B cell (primary cell): Measurements from ENCODE around the gene CD99L2. TPM values are rescaled to one million over a fixed set of nuclear protein-coding genes. Genes with fewer than 3 reads are reported as not detected.

ENCODE experiments used
- ATAC-seq: fragments of 200-7000 bp; cut with Tn5 transposase; one replicate; pipeline ENCODE4 v1.10.0; 2021; ENCODE audit warnings: low read depth, mild to moderate bottlenecking, moderate number of reproducible peaks, moderate library complexity
- CTCF ChIA-PET: fragments of 350-600 bp; sonication (Branson Sonifier 250); formaldehyde crosslinking; loops from one replicate; lab custom pipeline; 2021; ENCODE audit warnings: antibody characterized with exemption, inconsistent platforms; lab: Charles Lee
- POLR2A ChIA-PET: fragments of 350-600 bp; sonication (Branson Sonifier 250); formaldehyde crosslinking; loops from one replicate; lab custom pipeline; 2021; ENCODE audit warnings: antibody characterized with exemption; lab: Charles Lee
- DNase-seq: peaks from one replicate; pipeline ENCODE4 v3.0.0; 2013
- H2AFZ ChIP-seq: 2 replicates; pipeline ENCODE4 v1.6.1; 2012; ENCODE audit warnings: mild to moderate bottlenecking, low read depth, low read length; ENCODE audit not compliant: insufficient read depth, poor library complexity, severe bottlenecking
- H3K27ac ChIP-seq, 2 donors: 1 replicate in 1 of 2; 2 replicates in 1 of 2; pipeline ENCODE4 v1.5.1; 2012 to 2013; ENCODE audit warnings: low read length in 2 of 2, mild to moderate bottlenecking in 2 of 2, moderate library complexity in 1 of 2
- H3K27me3 ChIP-seq, 4 experiments: fragments of 200-600 bp in 1 of 4; sonication (generic) in 1 of 4; replicated peaks in 1 of 4; 1 replicate in 2 of 4; 2 replicates in 2 of 4; pipeline versions ENCODE4 v1.6.1 to v1.7.0; 2013 to 2016; ENCODE audit warnings: low read length in 3 of 4, mild to moderate bottlenecking in 2 of 4, mixed read lengths in 1 of 4, moderate library complexity in 1 of 4; ENCODE audit not compliant: insufficient read depth in 4 of 4, control insufficient read depth in 3 of 4; ENCODE audit errors: control extremely low read depth in 1 of 4
- H3K36me3 ChIP-seq, 2 experiments: replicated peaks in 1 of 2; 1 replicate in 1 of 2; 2 replicates in 1 of 2; pipeline versions ENCODE4 v1.6.1 to v1.7.1; 2013; ENCODE audit warnings: low read length in 1 of 2; ENCODE audit not compliant: insufficient read depth in 2 of 2, control insufficient read depth in 1 of 2; ENCODE audit errors: control extremely low read depth in 1 of 2, extremely low read depth in 1 of 2
- H3K4me1 ChIP-seq, 2 donors: fragments of 200-600 bp in 1 of 2; sonication (generic) in 1 of 2; 1 replicate in 1 of 2; 2 replicates in 1 of 2; pipeline versions ENCODE4 v1.5.1 to v1.6.1; 2013 to 2017; ENCODE audit warnings: low read length in 2 of 2; ENCODE audit not compliant: control insufficient read depth in 2 of 2, insufficient read depth in 2 of 2
- H3K4me2 ChIP-seq: replicated peaks from 2 replicates; pipeline ENCODE3; 2012; ENCODE audit warnings: mild to moderate bottlenecking, low read depth, low read length; ENCODE audit not compliant: poor library complexity, severe bottlenecking
- H3K4me3 ChIP-seq, 5 experiments: fragments of 200-600 bp in 1 of 5; sonication (generic) in 1 of 5; 1 replicate in 3 of 5; 2 replicates in 2 of 5; pipeline versions ENCODE4 v1.5.1 to v1.7.0; 2011 to 2016; ENCODE audit warnings: low read length in 4 of 5, mild to moderate bottlenecking in 4 of 5, low read depth in 2 of 5, control low read depth in 1 of 5, moderate library complexity in 1 of 5; ENCODE audit not compliant: insufficient read depth in 1 of 5; ENCODE audit errors: control extremely low read depth in 1 of 5, extremely low read depth in 1 of 5
- H3K79me2 ChIP-seq: fragments of 200-600 bp; sonication (generic); one replicate; pipeline ENCODE4 v1.6.0; 2016; ENCODE audit warnings: low read length; ENCODE audit not compliant: control insufficient read depth, insufficient read depth
- H3K9ac ChIP-seq: fragments of 200-600 bp; sonication (generic); 2 replicates; pipeline ENCODE4 v1.6.1; 2017; ENCODE audit warnings: mild to moderate bottlenecking, low read length, moderate library complexity
- H3K9me3 ChIP-seq, 3 donors: one replicate each; pipeline versions ENCODE4 v1.6.1 to v1.7.1; 2013; ENCODE audit warnings: low read length in 2 of 3; ENCODE audit not compliant: control insufficient read depth in 2 of 3, insufficient read depth in 1 of 3; ENCODE audit errors: control extremely low read depth in 1 of 3
- H4K20me1 ChIP-seq: 2 replicates; pipeline ENCODE4 v1.6.0; 2012; ENCODE audit warnings: mild to moderate bottlenecking, low read length; ENCODE audit not compliant: insufficient read depth, control insufficient read depth, poor library complexity, severe bottlenecking
- H3K27ac Mint-ChIP-seq: one replicate; pipeline ENCODE4 v1.8.0; 2021; ENCODE audit warnings: mixed read lengths
- H3K27me3 Mint-ChIP-seq: one replicate; pipeline ENCODE4 v1.8.0; 2021; ENCODE audit warnings: mixed read lengths
- H3K4me1 Mint-ChIP-seq: one replicate; pipeline ENCODE4 v1.8.0; 2021; ENCODE audit warnings: mixed read lengths
- H3K4me3 Mint-ChIP-seq: one replicate; pipeline ENCODE4 v1.8.0; 2021; ENCODE audit warnings: mixed read lengths
- H3K9me3 Mint-ChIP-seq: one replicate; pipeline ENCODE4 v1.8.0; 2022; ENCODE audit warnings: mixed read lengths; ENCODE audit not compliant: insufficient read depth
- EZH2 ChIP-seq: IDR thresholded peaks from 2 replicates; pipeline ENCODE4 v1.6.1; 2012; ENCODE audit warnings: borderline replicate concordance, low read depth, mild to moderate bottlenecking, moderate library complexity, low read length; ENCODE audit not compliant: insufficient read depth, poor library complexity, severe bottlenecking
- WGBS: methylation state at CpG from one replicate; pipeline ENCODE4 v1.1.5; 2013; ENCODE audit warnings: missing lambda C conversion rate; ENCODE audit not compliant: insufficient coverage; 5-methylcytosine and 5-hydroxymethylcytosine counted together
- intact Hi-C: fragments of 100-400 bp; cut with micrococcal nuclease; formaldehyde crosslinking; loops from one replicate; pipeline ENCODE4 v1.10.0; 2022
- polyA plus RNA-seq: library from polyadenylated mRNA; depleted of rRNA; stranded (reverse); fragments of >200 nt; gene quantifications from 2 replicates; pipeline ENCODE4 v1.2.3, GENCODE V29; 2012
- total RNA-seq, 2 donors: library from RNA; stranded (reverse); fragments of 120-200 nt in 1 of 2; gene quantifications; 1 replicate in 1 of 2; 2 replicates in 1 of 2; pipeline versions ENCODE4 v1.2.3 to v1.2.4, GENCODE V29; 2013 to 2022
- TF ChIP-seq, protein P1 (sequence below): fragments of 200-600 bp; IDR thresholded peaks from one replicate; pipeline ENCODE4 v1.8.0; 2022; ENCODE audit warnings: antibody characterized with exemption, mild to moderate bottlenecking

CD99L2 gene
- total and polyA plus RNA-seq, 2 donors (not counting 1 experiment from before 2014, with no cell fraction given): 8.7 to 17.8 TPM

DNA sequence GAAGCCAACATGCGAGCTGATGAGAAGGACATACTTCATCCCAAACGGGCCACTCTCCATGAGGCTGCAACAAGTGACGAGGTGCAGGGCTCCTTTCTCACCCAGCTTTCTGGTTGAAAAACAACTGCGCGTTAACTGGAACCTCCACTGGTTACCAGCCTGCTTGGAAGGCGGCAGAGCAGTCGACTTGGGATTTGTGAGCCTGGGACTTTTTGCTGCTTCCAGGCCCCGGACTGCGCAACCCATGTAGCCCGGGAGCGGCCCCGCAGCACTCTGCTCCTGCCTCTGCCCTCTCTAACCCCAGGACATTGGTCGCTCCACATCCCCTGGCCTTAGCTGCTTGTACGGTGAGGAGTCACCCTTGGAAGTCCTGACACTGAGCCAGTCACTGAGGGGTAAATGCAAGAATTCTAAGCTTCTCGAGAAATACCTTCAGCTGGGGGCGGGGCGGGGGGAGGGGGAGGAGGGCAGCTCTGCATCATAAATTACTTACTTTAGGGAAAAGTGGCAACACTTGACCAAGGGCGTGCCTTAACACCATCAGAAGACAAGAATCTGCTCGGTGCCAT, 132.6 kb downstream of the CD99L2 start:
- ChIA-PET CTCF (interaction anchor here (1.2 kb wide), 1 partner anchor 316 kb away, joined by 3 read pairs; no protein-coding TSS in a partner anchor), POLR2A (no interaction called here)
- no peak for TF ChIP-seq EZH2
- TF ChIP-seq, protein P1, sequence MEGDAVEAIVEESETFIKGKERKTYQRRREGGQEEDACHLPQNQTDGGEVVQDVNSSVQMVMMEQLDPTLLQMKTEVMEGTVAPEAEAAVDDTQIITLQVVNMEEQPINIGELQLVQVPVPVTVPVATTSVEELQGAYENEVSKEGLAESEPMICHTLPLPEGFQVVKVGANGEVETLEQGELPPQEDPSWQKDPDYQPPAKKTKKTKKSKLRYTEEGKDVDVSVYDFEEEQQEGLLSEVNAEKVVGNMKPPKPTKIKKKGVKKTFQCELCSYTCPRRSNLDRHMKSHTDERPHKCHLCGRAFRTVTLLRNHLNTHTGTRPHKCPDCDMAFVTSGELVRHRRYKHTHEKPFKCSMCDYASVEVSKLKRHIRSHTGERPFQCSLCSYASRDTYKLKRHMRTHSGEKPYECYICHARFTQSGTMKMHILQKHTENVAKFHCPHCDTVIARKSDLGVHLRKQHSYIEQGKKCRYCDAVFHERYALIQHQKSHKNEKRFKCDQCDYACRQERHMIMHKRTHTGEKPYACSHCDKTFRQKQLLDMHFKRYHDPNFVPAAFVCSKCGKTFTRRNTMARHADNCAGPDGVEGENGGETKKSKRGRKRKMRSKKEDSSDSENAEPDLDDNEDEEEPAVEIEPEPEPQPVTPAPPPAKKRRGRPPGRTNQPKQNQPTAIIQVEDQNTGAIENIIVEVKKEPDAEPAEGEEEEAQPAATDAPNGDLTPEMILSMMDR: no peak
- ATAC-seq (no peak), DNase-seq (no peak)
- no peaks in the 10 kb centered on the region for H3K4me1 ChIP-seq
- no peaks in the 10 kb centered on the region for H3K27me3 ChIP-seq
- no peak overlapping the region for H3K27ac Mint-ChIP-seq
- no peaks in the 10 kb centered on the region for H3K9me3 ChIP-seq
- H3K36me3 ChIP-seq: peaks cover 0 to 9% of the 10 kb centered on the region in 2 experiments
- H3K4me3 Mint-ChIP-seq: no peak overlapping the region
- H3K4me3 ChIP-seq: no peak overlapping the region
- no peak overlapping the region for H3K9ac ChIP-seq
- H4K20me1 ChIP-seq: no peaks in the 10 kb centered on the region
- no peaks in the 10 kb centered on the region for H3K4me1 Mint-ChIP-seq
- H3K79me2 ChIP-seq: no peaks in the 10 kb centered on the region
- H3K4me2 ChIP-seq: no peak overlapping the region
- H3K9me3 Mint-ChIP-seq: no peaks in the 10 kb centered on the region
- no peak overlapping the region for H3K27ac ChIP-seq
- intact Hi-C loops: no loop called here
- H2AFZ ChIP-seq: no peak overlapping the region
- no peaks in the 10 kb centered on the region for H3K27me3 Mint-ChIP-seq
- 90% methylated on average over 9 of the region's 19 CpGs for WGBS

DNA sequence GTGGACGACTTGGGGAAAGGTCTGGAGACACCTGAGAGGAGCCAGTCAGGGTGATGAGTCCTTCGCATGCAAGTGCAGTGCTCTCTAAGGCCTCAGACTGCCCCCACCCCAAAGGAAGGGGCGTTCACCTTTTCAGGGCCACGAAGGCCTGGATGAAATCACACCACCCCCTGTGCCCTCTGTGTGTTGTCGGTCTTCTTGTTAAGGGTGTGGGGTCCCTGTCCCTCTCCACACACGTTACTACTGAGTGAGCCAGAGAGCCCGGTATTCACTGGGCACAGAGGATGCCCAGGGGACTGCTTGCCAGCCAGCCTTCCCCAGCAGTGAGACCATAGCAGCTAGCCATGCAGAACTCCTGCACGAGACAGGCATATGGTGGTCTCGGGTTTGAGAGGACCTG, 133.2 kb downstream of the CD99L2 start:
- no peak overlapping the region for H3K4me3 ChIP-seq
- no peak overlapping the region for H3K4me2 ChIP-seq
- no peaks in the 10 kb centered on the region for H3K79me2 ChIP-seq
- no peak for ATAC-seq
- H3K4me3 Mint-ChIP-seq: no peak overlapping the region
- H3K4me1 Mint-ChIP-seq: no peaks in the 10 kb centered on the region
- no peaks in the 10 kb centered on the region for H3K27me3 Mint-ChIP-seq
- H3K27ac ChIP-seq: no peak overlapping the region
- H4K20me1 ChIP-seq: no peaks in the 10 kb centered on the region
- ChIA-PET POLR2A (no interaction called here), CTCF (no interaction called here)
- H3K27me3 ChIP-seq: no peaks in the 10 kb centered on the region
- H3K4me1 ChIP-seq: no peaks in the 10 kb centered on the region
- H3K9ac ChIP-seq: no peak overlapping the region
- H3K36me3 ChIP-seq: peaks cover 0 to 9% of the 10 kb centered on the region in 2 experiments
- intact Hi-C loops: no loop called here
- no peak for DNase-seq
- no peak for TF ChIP-seq EZH2
- TF ChIP-seq, protein P1: no peak
- H3K9me3 Mint-ChIP-seq: no peaks in the 10 kb centered on the region
- H3K27ac Mint-ChIP-seq: no peak overlapping the region
- 61% methylated on average over 3 of the region's 9 CpGs for WGBS
- no peaks in the 10 kb centered on the region for H3K9me3 ChIP-seq
- H2AFZ ChIP-seq: no peak overlapping the region
